PC-9 (cell line): ENCODE data around the gene TMEM50A.

Source experiments
- CTCF ChIP-seq: fragments of 200-600 bp; sonication (generic); conservative IDR thresholded peaks from 2 replicates; pipeline ENCODE4 v1.6.1; 2017; ENCODE audit warnings: mixed run types, antibody characterized with exemption, mild to moderate bottlenecking, moderate library complexity
- EZH2 ChIP-seq: fragments of 200-600 bp; sonication (generic); IDR thresholded peaks from 2 replicates; pipeline ENCODE4 v1.8.0; 2017; ENCODE audit warnings: antibody characterized with exemption, low read depth

GRCh38 chr1:25338986-25339385, 852 bp downstream of the TMEM50A start:
- TF ChIP-seq CTCF (no peak), EZH2 (no peak)
